GM18909 (cell line): ENCODE data around the gene KRT8.
"Not testable (repeated sequence)": the region's sequence is repeated elsewhere in the genome, so short reads cannot be mapped to it uniquely, and the experiment has no call there.

Experiments used
- ATAC-seq: cut with Tn5 transposase; IDR thresholded peaks from one replicate; pipeline ENCODE4 v1.9.1; 2021; ENCODE audit warnings: mild to moderate bottlenecking; ENCODE audit not compliant: unreplicated experiment, poor library complexity

KRT8 gene

GRCh38 chr12:52904509-52905300, at the start of gene KRT8:
Gene KRT8, minus strand, starts transcription at chr12:52905076. Its CDS starts 95 bp downstream, at chr12:52904981.
- ATAC-seq = not testable (repeated sequence)

- no peak for ATAC-seq
Measured at GRCh38 chr12:52953181-52953841, 48.4 kb upstream of the KRT8 start.

- no peak for ATAC-seq
Measured at GRCh38 chr12:52952076-52952801, 47.4 kb upstream of the KRT8 start.

GRCh38 chr12:52951640-52952039, 46.8 kb upstream of the KRT8 start:
- ATAC-seq = no peak

- ATAC-seq = no peak
Measured at GRCh38 chr12:52951126-52951525, 46.2 kb upstream of the KRT8 start.

GRCh38 chr12:52950553-52950952, 45.7 kb upstream of the KRT8 start:
- no peak for ATAC-seq

GRCh38 chr12:52949413-52950331, 44.8 kb upstream of the KRT8 start:
- ATAC-seq = no peak

- no peak for ATAC-seq
Measured at GRCh38 chr12:52947738-52948423, 43.0 kb upstream of the KRT8 start.

- ATAC-seq = no peak
Measured at GRCh38 chr12:52946797-52947547, 42.1 kb upstream of the KRT8 start.

- no peak for ATAC-seq
Measured at GRCh38 chr12:52946334-52946733, 41.5 kb upstream of the KRT8 start.

- ATAC-seq = no peak
Measured at GRCh38 chr12:52945389-52946232, 40.7 kb upstream of the KRT8 start.

GRCh38 chr12:52944683-52945388, 40.0 kb upstream of the KRT8 start:
- no peak for ATAC-seq

- ATAC-seq = no peak
Measured at GRCh38 chr12:52942901-52943181, 38.0 kb upstream of the KRT8 start.

- no peak for ATAC-seq
Measured at GRCh38 chr12:52942066-52942900, 37.4 kb upstream of the KRT8 start.

GRCh38 chr12:52929538-52929937, 24.7 kb upstream of the KRT8 start:
- ATAC-seq = no peak

- no peak for ATAC-seq
Measured at GRCh38 chr12:52927964-52928363, 23.1 kb upstream of the KRT8 start.
